HepG2 (cell line): ENCODE measurements around the gene PTPRCAP. TPM values are rescaled to one million over a fixed set of nuclear protein-coding genes. Genes with fewer than 3 reads are reported as not detected.

ENCODE experiments used
- ADNP ChIP-seq: sonication (generic); formaldehyde crosslinking; IDR thresholded peaks from 2 replicates; pipeline ENCODE4 v1.4.0; 2020; ENCODE audit warnings: missing genetic modification reagents
- ARHGAP35 ChIP-seq: sonication (generic); formaldehyde crosslinking; IDR thresholded peaks from 2 replicates; pipeline ENCODE4 v1.9.0; 2022; ENCODE audit warnings: mild to moderate bottlenecking, inconsistent platforms, moderate library complexity, missing genetic modification reagents, borderline replicate concordance
- ELF3 ChIP-seq: IDR thresholded peaks from 2 replicates; pipeline ENCODE4 v1.6.1; 2016; ENCODE audit warnings: missing genetic modification reagents, missing compliant biosample characterization
- FLYWCH1 ChIP-seq: sonication (generic); formaldehyde crosslinking; IDR thresholded peaks from 2 replicates; pipeline ENCODE4 v1.8.1; 2023; ENCODE audit warnings: mild to moderate bottlenecking, missing genetic modification reagents
- GMEB1 ChIP-seq: sonication (generic); formaldehyde crosslinking; IDR thresholded peaks from 2 replicates; pipeline ENCODE4 v1.5.1; 2020; ENCODE audit warnings: missing genetic modification reagents, mild to moderate bottlenecking, borderline replicate concordance
- IKZF1 ChIP-seq: fragments of 450-650 bp; IDR thresholded peaks from 2 replicates; pipeline ENCODE4 v1.7.1; 2016
- PREB ChIP-seq: sonication (generic); formaldehyde crosslinking; IDR thresholded peaks from 2 replicates; pipeline ENCODE4 v1.4.0; 2020; ENCODE audit warnings: missing genetic modification reagents
- SMC3 ChIP-seq: IDR thresholded peaks from 2 replicates; pipeline ENCODE4 v1.6.1; 2011; ENCODE audit warnings: low read length, improper control_type of control experiment
- SNAI1 ChIP-seq: sonication (generic); formaldehyde crosslinking; IDR thresholded peaks from 2 replicates; pipeline ENCODE4 v1.5.0; 2020; ENCODE audit warnings: mild to moderate bottlenecking, missing genetic modification reagents, borderline replicate concordance
- TFDP1 ChIP-seq: IDR thresholded peaks from 2 replicates; pipeline ENCODE4 v1.6.1; 2016; ENCODE audit warnings: missing compliant biosample characterization, missing genetic modification reagents, borderline replicate concordance
- ZFAT ChIP-seq: sonication (generic); formaldehyde crosslinking; conservative IDR thresholded peaks from 2 replicates; pipeline ENCODE4 v1.8.1; 2023; ENCODE audit warnings: missing genetic modification reagents, inconsistent platforms
- ZNF713 ChIP-seq: sonication (generic); formaldehyde crosslinking; IDR thresholded peaks from 2 replicates; pipeline ENCODE4 v1.4.0; 2020; ENCODE audit warnings: mild to moderate bottlenecking, missing genetic modification reagents
- polyA plus RNA-seq, 8 experiments: library from polyadenylated mRNA; depleted of rRNA in 3 of 8; stranded (reverse) in 7 of 8; unstranded in 1 of 8; fragments of >200 nt; fragmentation: Illumina TruSeq in 4 of 8; extraction: Trizol in 4 of 8; gene quantifications; 2 replicates each; pipeline versions ENCODE4 v1.2.1 to v1.2.3, GENCODE V29; 2011 to 2016; ENCODE audit warnings: low read depth in 4 of 8, missing spikeins in 1 of 8, mixed read lengths in 1 of 8; ENCODE audit not compliant: insufficient read depth in 1 of 8
- total RNA-seq, 5 experiments: library from RNA; depleted of rRNA; stranded (reverse); fragments of >200 nt; fragmentation: Illumina TruSeq; extraction: Trizol; gene quantifications; 2 replicates each; pipeline ENCODE4 v1.2.3, GENCODE V29; 2016; ENCODE audit warnings: low read depth in 1 of 5
- TF ChIP-seq, protein P1 (sequence below): sonication (generic); formaldehyde crosslinking; IDR thresholded peaks from 2 replicates; pipeline ENCODE4 v1.5.0; 2020; ENCODE audit warnings: missing genetic modification reagents, mild to moderate bottlenecking, borderline replicate concordance
- TF ChIP-seq, protein P2 (sequence below): sonication (generic); formaldehyde crosslinking; IDR thresholded peaks from 2 replicates; pipeline ENCODE4 v1.4.0; 2020; ENCODE audit warnings: missing genetic modification reagents, mild to moderate bottlenecking, borderline replicate concordance
- TF ChIP-seq, protein P3 (sequence below): sonication (generic); formaldehyde crosslinking; IDR thresholded peaks from 2 replicates; pipeline ENCODE4 v1.5.0; 2020; ENCODE audit warnings: mild to moderate bottlenecking, missing genetic modification reagents, borderline replicate concordance

PTPRCAP gene
- total and polyA plus RNA-seq, 2 of the 13 experiments (the other 11 are each of a cell fraction or from before 2014, with no cell fraction given), result 0.60 to 0.70 TPM

GRCh38 chr11:67463680-67464410, 26.4 kb upstream of the PTPRCAP start (continued):
- TF ChIP-seq ZNF713 (CRISPR knock-in tag) (no peak; the same call in 1 of the 2 replicates), FLYWCH1 (CRISPR knock-in tag) (no peak), ZFAT (CRISPR knock-in tag) (no peak), TFDP1 (CRISPR knock-in tag) (0 out of 2 replicates have a peak, but pooled peaks have one; percentile 20), GMEB1 (CRISPR knock-in tag) (no peak), ELF3 (CRISPR knock-in tag) (no peak; the same call in 1 of the 2 replicates), ADNP (CRISPR knock-in tag) (no peak), IKZF1 (no peak), SMC3 (no peak), SNAI1 (CRISPR knock-in tag) (no peak), PREB (CRISPR knock-in tag) (no peak), ARHGAP35 (CRISPR knock-in tag) (0 out of 2 replicates have a peak, but pooled peaks have one; percentile 22)
- TF ChIP-seq, protein P1, sequence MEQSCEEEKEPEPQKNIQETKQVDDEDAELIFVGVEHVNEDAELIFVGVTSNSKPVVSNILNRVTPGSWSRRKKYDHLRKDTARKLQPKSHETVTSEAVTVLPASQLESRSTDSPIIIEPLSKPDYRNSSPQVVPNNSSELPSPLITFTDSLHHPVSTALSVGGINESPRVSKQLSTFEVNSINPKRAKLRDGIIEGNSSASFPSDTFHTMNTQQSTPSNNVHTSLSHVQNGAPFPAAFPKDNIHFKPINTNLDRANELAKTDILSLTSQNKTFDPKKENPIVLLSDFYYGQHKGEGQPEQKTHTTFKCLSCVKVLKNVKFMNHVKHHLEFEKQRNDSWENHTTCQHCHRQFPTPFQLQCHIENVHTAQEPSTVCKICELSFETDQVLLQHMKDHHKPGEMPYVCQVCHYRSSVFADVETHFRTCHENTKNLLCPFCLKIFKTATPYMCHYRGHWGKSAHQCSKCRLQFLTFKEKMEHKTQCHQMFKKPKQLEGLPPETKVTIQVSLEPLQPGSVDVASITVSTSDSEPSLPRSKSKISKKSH (CRISPR knock-in tag), result peak; percentile 74; the same call in 1 of the 2 replicates
- TF ChIP-seq, protein P2, sequence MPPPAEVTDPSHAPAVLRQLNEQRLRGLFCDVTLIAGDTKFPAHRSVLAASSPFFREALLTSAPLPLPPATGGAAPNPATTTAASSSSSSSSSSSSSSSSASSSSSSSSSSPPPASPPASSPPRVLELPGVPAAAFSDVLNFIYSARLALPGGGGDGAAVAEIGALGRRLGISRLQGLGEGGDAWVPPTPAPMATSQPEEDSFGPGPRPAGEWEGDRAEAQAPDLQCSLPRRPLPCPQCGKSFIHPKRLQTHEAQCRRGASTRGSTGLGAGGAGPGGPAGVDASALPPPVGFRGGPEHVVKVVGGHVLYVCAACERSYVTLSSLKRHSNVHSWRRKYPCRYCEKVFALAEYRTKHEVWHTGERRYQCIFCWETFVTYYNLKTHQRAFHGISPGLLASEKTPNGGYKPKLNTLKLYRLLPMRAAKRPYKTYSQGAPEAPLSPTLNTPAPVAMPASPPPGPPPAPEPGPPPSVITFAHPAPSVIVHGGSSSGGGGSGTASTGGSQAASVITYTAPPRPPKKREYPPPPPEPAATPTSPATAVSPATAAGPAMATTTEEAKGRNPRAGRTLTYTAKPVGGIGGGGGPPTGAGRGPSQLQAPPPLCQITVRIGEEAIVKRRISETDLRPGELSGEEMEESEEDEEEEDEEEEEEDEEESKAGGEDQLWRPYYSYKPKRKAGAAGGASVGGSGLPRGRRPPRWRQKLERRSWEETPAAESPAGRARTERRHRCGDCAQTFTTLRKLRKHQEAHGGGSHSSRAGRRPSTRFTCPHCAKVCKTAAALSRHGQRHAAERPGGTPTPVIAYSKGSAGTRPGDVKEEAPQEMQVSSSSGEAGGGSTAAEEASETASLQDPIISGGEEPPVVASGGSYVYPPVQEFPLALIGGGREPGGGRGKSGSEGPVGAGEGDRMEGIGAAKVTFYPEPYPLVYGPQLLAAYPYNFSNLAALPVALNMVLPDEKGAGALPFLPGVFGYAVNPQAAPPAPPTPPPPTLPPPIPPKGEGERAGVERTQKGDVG (CRISPR knock-in tag), result peak; percentile 83
- TF ChIP-seq, protein P3, sequence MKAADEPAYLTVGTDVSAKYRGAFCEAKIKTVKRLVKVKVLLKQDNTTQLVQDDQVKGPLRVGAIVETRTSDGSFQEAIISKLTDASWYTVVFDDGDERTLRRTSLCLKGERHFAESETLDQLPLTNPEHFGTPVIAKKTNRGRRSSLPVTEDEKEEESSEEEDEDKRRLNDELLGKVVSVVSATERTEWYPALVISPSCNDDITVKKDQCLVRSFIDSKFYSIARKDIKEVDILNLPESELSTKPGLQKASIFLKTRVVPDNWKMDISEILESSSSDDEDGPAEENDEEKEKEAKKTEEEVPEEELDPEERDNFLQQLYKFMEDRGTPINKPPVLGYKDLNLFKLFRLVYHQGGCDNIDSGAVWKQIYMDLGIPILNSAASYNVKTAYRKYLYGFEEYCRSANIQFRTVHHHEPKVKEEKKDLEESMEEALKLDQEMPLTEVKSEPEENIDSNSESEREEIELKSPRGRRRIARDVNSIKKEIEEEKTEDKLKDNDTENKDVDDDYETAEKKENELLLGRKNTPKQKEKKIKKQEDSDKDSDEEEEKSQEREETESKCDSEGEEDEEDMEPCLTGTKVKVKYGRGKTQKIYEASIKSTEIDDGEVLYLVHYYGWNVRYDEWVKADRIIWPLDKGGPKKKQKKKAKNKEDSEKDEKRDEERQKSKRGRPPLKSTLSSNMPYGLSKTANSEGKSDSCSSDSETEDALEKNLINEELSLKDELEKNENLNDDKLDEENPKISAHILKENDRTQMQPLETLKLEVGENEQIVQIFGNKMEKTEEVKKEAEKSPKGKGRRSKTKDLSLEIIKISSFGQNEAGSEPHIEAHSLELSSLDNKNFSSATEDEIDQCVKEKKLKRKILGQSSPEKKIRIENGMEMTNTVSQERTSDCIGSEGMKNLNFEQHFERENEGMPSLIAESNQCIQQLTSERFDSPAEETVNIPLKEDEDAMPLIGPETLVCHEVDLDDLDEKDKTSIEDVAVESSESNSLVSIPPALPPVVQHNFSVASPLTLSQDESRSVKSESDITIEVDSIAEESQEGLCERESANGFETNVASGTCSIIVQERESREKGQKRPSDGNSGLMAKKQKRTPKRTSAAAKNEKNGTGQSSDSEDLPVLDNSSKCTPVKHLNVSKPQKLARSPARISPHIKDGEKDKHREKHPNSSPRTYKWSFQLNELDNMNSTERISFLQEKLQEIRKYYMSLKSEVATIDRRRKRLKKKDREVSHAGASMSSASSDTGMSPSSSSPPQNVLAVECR (CRISPR knock-in tag), result no peak
